HL-60 (cell line): Measurements from ENCODE around the gene ABCA4.

ENCODE experiments used
- GABPA ChIP-seq: IDR thresholded peaks from 2 replicates; pipeline ENCODE4 v1.6.1; 2012; ENCODE audit warnings: low read depth
- POLR2AphosphoS5 ChIP-seq: IDR thresholded peaks from 2 replicates; pipeline ENCODE4 v1.6.1; 2012; ENCODE audit warnings: low read depth
- REST ChIP-seq: IDR thresholded peaks from 2 replicates; pipeline ENCODE4 v1.6.1; 2012; ENCODE audit warnings: low read depth; ENCODE audit not compliant: insufficient replicate concordance
- TF ChIP-seq, protein P1 (sequence below): IDR thresholded peaks from one replicate; pipeline ENCODE4 v1.5.1; 2011; ENCODE audit warnings: low read length, control low read depth, inconsistent platforms; ENCODE audit not compliant: insufficient read depth

GRCh38 chr1:94049791-94050190, 71.2 kb downstream of the ABCA4 start:
- TF ChIP-seq POLR2AphosphoS5 (no peak), GABPA (no peak), REST (no peak)
- TF ChIP-seq, protein P1, sequence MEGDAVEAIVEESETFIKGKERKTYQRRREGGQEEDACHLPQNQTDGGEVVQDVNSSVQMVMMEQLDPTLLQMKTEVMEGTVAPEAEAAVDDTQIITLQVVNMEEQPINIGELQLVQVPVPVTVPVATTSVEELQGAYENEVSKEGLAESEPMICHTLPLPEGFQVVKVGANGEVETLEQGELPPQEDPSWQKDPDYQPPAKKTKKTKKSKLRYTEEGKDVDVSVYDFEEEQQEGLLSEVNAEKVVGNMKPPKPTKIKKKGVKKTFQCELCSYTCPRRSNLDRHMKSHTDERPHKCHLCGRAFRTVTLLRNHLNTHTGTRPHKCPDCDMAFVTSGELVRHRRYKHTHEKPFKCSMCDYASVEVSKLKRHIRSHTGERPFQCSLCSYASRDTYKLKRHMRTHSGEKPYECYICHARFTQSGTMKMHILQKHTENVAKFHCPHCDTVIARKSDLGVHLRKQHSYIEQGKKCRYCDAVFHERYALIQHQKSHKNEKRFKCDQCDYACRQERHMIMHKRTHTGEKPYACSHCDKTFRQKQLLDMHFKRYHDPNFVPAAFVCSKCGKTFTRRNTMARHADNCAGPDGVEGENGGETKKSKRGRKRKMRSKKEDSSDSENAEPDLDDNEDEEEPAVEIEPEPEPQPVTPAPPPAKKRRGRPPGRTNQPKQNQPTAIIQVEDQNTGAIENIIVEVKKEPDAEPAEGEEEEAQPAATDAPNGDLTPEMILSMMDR: no peak
